ENCODE measurements around the gene ATP6V0B.

Gene ATP6V0B

GRCh38 chr1:43985984-43986595 lies 11.3 kb downstream of the ATP6V0B start:
- no peak for DNase-seq (ENCODE audit: low read depth)

- no peak for DNase-seq (ENCODE audit: low read depth)
Observed at GRCh38 chr1:43986712-43987111, 12.0 kb downstream of the ATP6V0B start.

GRCh38 chr1:43987159-43987902 lies 12.6 kb downstream of the ATP6V0B start:
- no peak for DNase-seq (ENCODE audit: low read depth)

- no peak for DNase-seq (ENCODE audit: low read depth)
Observed at GRCh38 chr1:43990271-43991199, 15.8 kb downstream of the ATP6V0B start.

GRCh38 chr1:43991200-43991475 lies 16.4 kb downstream of the ATP6V0B start:
- DNase-seq (ENCODE audit: low read depth): no peak

- DNase-seq (ENCODE audit: low read depth): peak; percentile 77
Observed at GRCh38 chr1:43991476-43992231, 16.9 kb downstream of the ATP6V0B start, which contains the start of gene CCDC24. CCDC24 (plus strand) TSS chr1:43991599; CDS start chr1:43991879, 280 bp downstream.

GRCh38 chr1:43992232-43992995 lies 17.7 kb downstream of the ATP6V0B start:
- no peak for DNase-seq (ENCODE audit: low read depth)

- DNase-seq (ENCODE audit: low read depth): no peak
Observed at GRCh38 chr1:43993206-43993914, 18.6 kb downstream of the ATP6V0B start.

GRCh38 chr1:43994071-43994470 lies 19.3 kb downstream of the ATP6V0B start:
- DNase-seq (ENCODE audit: low read depth): no peak

GRCh38 chr1:43994794-43995790 lies 20.3 kb downstream of the ATP6V0B start:
- DNase-seq (ENCODE audit: low read depth): no peak

- DNase-seq (ENCODE audit: low read depth): no peak
Observed at GRCh38 chr1:43995984-43996732, 21.4 kb downstream of the ATP6V0B start.

- no peak for DNase-seq (ENCODE audit: low read depth)
Observed at GRCh38 chr1:43996733-43997115, 22.0 kb downstream of the ATP6V0B start.

GRCh38 chr1:43997295-43997999 lies 22.7 kb downstream of the ATP6V0B start:
- no peak for DNase-seq (ENCODE audit: low read depth)

GRCh38 chr1:43998000-43998378 lies 23.2 kb downstream of the ATP6V0B start:
- DNase-seq (ENCODE audit: low read depth): no peak

GRCh38 chr1:43999455-43999854 lies 24.7 kb downstream of the ATP6V0B start:
- no peak for DNase-seq (ENCODE audit: low read depth)

- DNase-seq (ENCODE audit: low read depth): no peak
Observed at GRCh38 chr1:44000122-44000665, 25.4 kb downstream of the ATP6V0B start.

GRCh38 chr1:44002165-44002564 lies 27.4 kb downstream of the ATP6V0B start:
- no peak for DNase-seq (ENCODE audit: low read depth)

Data from activated T-cell treated with anti-CD3 and anti-CD28 coated beads for 48 hours (primary cell).